GM12801 (cell line): Measurements from ENCODE around the gene ZNF879.

ENCODE experiments used
- CTCF ChIP-seq: IDR thresholded peaks from one replicate; pipeline ENCODE4 v1.5.1; 2011; ENCODE audit warnings: control low read depth; ENCODE audit not compliant: insufficient read length; ENCODE audit errors: extremely low read depth

ZNF879 gene

GRCh38 chr5:178993955-178994579 lies 29.5 kb upstream of the ZNF879 start:
- no peak for TF ChIP-seq CTCF

DNA sequence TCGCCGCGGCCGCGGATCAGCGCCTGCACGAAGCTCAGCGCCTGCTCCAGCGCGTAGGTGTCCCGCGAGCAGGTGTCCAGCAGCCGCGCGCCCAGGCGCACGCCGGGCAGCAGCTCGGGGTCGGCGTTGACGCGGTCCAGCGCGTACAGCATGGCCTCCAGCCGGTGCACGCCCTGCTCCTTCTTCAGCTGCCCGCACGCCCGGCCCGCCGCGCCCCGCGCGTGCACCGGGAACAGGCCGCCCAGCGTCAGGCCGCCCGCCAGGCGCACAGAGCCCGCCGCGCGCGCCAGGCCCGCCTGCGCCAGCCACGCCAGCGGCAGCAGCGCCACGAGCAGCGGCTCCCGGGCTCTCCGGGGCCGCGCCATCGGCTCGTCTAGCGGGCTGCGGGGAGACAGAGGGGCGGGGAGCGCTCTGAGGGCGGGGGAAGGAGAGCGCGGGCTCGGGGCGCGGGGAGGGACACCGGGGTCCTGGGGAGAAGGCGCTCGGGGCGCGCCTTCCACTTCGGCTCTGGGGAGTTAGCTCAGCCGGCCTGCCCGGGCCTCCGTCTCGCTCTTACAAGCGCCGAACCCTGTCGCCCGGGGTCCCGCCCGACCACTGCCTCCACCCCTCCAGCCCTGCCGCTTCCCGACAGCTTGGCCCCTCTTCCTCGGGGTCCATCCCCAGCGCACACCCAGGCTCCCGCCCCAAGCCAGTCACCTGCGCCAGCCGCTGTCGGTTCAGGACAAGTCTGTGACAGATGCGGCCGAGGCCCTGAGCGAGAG lies 28.8 kb upstream of the ZNF879 start, which contains the start of gene GRM6:
GRM6 (minus strand) TSS at position 741 of the 761 bp plus-strand sequence; CDS start at position 365, 376 bp downstream.
- no peak for TF ChIP-seq CTCF

DNA sequence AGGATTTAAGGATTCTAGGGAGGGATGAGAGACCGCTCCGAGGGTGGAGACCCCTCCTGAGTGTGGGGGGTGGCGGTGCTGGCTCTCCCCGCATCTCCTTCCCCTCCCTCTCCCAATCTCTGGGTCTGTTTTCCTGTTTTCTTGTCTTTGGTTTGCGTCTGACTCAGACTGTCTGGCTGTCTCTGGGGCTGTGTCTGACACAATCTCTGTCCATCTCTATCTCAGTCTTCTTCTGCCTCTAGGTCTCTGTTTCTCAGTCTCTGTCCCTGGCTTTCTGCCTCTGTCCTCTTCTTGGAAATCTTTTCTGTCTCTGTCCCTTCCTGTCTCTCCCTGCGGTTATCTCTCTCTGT lies 28.3 kb upstream of the ZNF879 start:
- no peak for TF ChIP-seq CTCF

DNA sequence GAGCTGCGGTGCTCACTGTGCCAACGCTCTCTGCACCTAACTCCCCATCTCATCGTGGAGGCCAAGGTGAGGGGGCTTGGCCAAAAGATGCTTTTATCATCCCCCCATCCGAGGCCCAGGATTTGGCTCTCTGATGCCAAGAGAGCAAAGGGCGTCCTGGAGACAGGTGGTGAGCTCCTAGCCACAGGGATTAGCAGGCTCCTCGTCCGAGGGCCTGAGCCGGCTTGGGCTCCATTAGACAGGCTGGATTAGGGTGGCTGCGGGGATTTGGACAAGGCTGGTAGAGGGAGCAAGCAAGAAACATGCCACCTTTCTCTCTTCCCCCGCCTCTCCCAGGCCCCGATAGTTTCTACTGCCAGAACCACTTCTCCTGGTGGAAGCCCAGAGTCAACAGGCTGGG lies 27.4 kb upstream of the ZNF879 start:
- TF ChIP-seq CTCF = no peak

- TF ChIP-seq CTCF = no peak
Measured at GRCh38 chr5:178997191-178997590, 26.4 kb upstream of the ZNF879 start.

GRCh38 chr5:178998441-178998840 lies 25.2 kb upstream of the ZNF879 start:
- TF ChIP-seq CTCF = no peak

GRCh38 chr5:179006564-179006963 lies 17.0 kb upstream of the ZNF879 start:
- TF ChIP-seq CTCF = no peak
